Neural cell (in vitro differentiated cells): ENCODE results near the gene FGF14.

ENCODE experiments used
- CTCF ChIP-seq: fragments of 450-650 bp; IDR thresholded peaks from 2 replicates; pipeline ENCODE4 v1.5.1; 2014; ENCODE audit warnings: antibody characterized with exemption, mild to moderate bottlenecking, moderate library complexity; ENCODE audit not compliant: poor library complexity, severe bottlenecking
- EP300 ChIP-seq: fragments of 450-650 bp; conservative IDR thresholded peaks from 2 replicates; pipeline ENCODE4 v1.6.1; 2014; ENCODE audit warnings: antibody characterized with exemption, mild to moderate bottlenecking, moderate library complexity; ENCODE audit not compliant: poor library complexity, severe bottlenecking
- EZH2 ChIP-seq: fragments of 200-600, 300-800 bp; shearing (Covaris generic), sonication (generic); IDR thresholded peaks from 2 replicates; pipeline ENCODE4 v1.6.1; 2014; ENCODE audit warnings: antibody characterized with exemption, low read length, borderline replicate concordance, mild to moderate bottlenecking; ENCODE audit not compliant: insufficient read depth, poor library complexity, severe bottlenecking
- MXI1 ChIP-seq: fragments of 450-650 bp; conservative IDR thresholded peaks from 2 replicates; pipeline ENCODE4 v1.6.1; 2014; ENCODE audit warnings: antibody characterized with exemption, mild to moderate bottlenecking; ENCODE audit not compliant: poor library complexity, severe bottlenecking
- POLR2AphosphoS5 ChIP-seq: IDR thresholded peaks from 2 replicates; pipeline ENCODE4 v1.6.1; 2012
- RAD21 ChIP-seq: fragments of 450-650 bp; conservative IDR thresholded peaks from 2 replicates; pipeline ENCODE4 v1.6.1; 2014; ENCODE audit warnings: antibody characterized with exemption, mild to moderate bottlenecking, moderate library complexity
- REST ChIP-seq: IDR thresholded peaks from 2 replicates; pipeline ENCODE4 v1.6.1; 2012; ENCODE audit warnings: borderline replicate concordance
- SMC3 ChIP-seq: fragments of 450-650 bp; conservative IDR thresholded peaks from 2 replicates; pipeline ENCODE4 v1.6.1; 2014; ENCODE audit warnings: antibody characterized with exemption, mild to moderate bottlenecking, moderate library complexity; ENCODE audit not compliant: poor library complexity
- TAF1 ChIP-seq: IDR thresholded peaks from 2 replicates; pipeline ENCODE4 v1.6.1; 2012; ENCODE audit warnings: low read depth

GRCh38 chr13:102311419-102311796 lies 90.4 kb downstream of the FGF14 start:
- TF ChIP-seq CTCF: no peak
- no peak for TF ChIP-seq TAF1
- TF ChIP-seq POLR2AphosphoS5: no peak
- no peak for TF ChIP-seq EZH2
- TF ChIP-seq EP300: no peak
- TF ChIP-seq REST: no peak
- no peak for TF ChIP-seq SMC3
- TF ChIP-seq RAD21: no peak
- TF ChIP-seq MXI1: no peak
